HAP-1 (cell line): ENCODE measurements around the gene MRGPRD.

Experiments
- DNase-seq, 2 experiments: peaks; one replicate each; pipeline ENCODE4 v3.0.0-alpha.2; 2016 to 2020; ENCODE audit warnings: low spot score in 2 of 2
- H3K27me3 ChIP-seq: fragments of 250-450 bp; sonication (Bioruptor Pico); 2 replicates; pipeline ENCODE4 v1.5.1; 2020; ENCODE audit warnings: low read depth, mild to moderate bottlenecking, moderate library complexity
- H3K36me3 ChIP-seq: fragments of 250-450 bp; sonication (Bioruptor Pico); replicated peaks from 2 replicates; pipeline ENCODE4 v1.5.1; 2020; ENCODE audit warnings: mild to moderate bottlenecking
- H3K4me1 ChIP-seq: fragments of 250-450 bp; sonication (Bioruptor Pico); 2 replicates; pipeline ENCODE4 v1.5.1; 2020; ENCODE audit warnings: mild to moderate bottlenecking
- H3K4me3 ChIP-seq: fragments of 250-450 bp; sonication (Bioruptor Pico); 2 replicates; pipeline ENCODE4 v1.5.1; 2020; ENCODE audit warnings: mild to moderate bottlenecking, moderate library complexity
- H3K9me3 ChIP-seq: fragments of 250-450 bp; sonication (Bioruptor Pico); 2 replicates; pipeline ENCODE4 v1.5.1; 2020; ENCODE audit warnings: mild to moderate bottlenecking, moderate library complexity
- in situ Hi-C: fragments of 300-500 bp; cut with MboI; formaldehyde crosslinking; loops from 3 replicates; pipeline ENCODE4 v1.14.3; 2020; ENCODE audit warnings: low sequenced_read_pairs, inconsistent platforms, mixed read lengths

MRGPRD gene

DNA sequence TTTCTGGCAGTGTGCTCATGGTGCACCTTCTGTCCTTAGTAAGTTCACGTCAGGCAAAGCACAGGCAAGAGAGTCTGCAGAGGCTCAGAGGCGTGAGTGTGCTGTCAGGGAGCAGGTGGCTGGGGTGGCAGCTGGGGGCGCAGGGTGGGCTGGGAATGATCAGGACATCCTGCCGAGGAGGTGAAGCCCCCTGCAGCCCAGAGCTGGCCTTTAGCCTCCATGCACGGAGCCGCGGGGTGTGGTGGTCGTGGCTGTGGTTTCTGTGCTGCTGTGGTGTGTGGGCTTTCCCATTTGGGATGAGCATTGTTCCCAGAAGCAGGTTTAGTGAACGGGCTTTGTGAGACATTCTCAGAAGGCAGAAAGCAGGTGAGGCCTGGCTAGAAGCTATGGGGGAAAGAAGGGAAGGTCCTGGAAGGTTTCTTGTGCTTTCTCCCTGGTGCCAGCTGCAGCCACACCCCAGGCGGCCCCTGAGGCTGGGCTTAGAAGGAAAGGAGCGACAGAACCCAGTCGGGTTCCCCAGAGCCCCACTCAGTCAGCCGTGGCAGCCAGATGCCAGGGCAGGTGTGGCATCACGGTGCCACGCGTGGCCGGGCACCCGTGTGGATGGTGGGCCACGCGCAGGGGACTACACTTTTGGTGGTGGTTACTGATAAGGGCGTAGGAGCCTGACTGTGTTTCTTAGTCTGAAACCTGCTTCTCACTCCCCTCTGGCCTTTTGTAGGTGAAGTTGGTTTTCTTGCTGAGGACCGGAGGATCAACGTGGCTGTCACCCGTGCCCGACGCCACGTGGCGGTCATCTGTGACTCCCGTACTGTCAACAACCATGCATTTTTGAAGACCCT is 45.0 kb downstream of the MRGPRD start:
- in situ Hi-C loops, result loop anchor here (10.0 kb wide), 1 partner anchor 59 kb away; no protein-coding TSS in a partner anchor
- no peak for DNase-seq
- Histone ChIP-seq H3K4me1 (no peaks in the 10 kb centered on the region), H3K36me3 (peaks cover 38% of the 10 kb centered on the region), H3K9me3 (no peaks in the 10 kb centered on the region), H3K27me3 (no peaks in the 10 kb centered on the region), H3K4me3 (no peak overlapping the region)

DNA sequence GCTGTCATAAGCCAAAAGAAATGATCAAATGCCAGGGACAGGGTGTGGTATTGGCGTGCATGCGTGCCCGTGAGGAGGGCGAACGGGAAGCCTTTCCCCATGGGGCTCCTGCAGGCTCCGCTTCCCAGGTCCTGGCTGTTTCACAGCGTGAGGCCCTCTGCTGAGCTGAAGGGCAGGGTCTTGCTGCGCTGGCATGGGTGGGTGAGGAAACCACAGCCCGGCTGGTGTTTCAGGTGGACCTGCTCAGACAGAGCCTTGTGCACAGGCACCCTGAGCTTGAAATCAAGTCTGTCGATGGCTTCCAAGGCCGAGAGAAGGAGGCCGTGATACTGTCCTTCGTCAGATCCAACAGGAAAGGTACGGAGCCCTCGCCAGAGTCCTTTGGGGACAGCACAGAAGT is 45.7 kb downstream of the MRGPRD start:
- no peak for DNase-seq
- Histone ChIP-seq H3K36me3 (peaks cover 43% of the 10 kb centered on the region), H3K4me1 (no peaks in the 10 kb centered on the region), H3K4me3 (no peak overlapping the region), H3K27me3 (no peaks in the 10 kb centered on the region), H3K9me3 (no peaks in the 10 kb centered on the region)
- in situ Hi-C loops, result loop anchor here (10.0 kb wide), 1 partner anchor 60 kb away; no protein-coding TSS in a partner anchor

DNA sequence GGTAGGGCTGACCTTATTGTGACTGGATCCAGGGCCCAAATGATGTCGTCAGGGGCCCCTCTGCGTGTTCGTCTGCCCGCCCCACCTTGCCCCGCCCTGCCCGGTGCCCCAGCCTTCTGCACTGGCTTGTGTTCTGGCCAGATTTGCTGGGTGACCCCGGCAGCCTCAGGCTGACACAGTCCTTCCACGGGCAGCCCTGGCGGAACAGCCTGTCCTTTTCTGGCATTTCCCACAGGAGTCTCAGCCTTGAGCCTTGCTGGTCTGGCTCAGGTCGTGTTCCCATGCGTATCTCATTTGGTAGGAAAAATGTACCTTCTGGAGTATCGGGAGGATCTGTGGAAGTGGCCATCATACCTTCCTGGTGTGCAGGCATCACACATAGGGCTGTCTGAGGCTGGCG is 46.1 kb downstream of the MRGPRD start:
- Histone ChIP-seq H3K4me3 (no peak overlapping the region), H3K9me3 (no peaks in the 10 kb centered on the region), H3K36me3 (peaks cover 45% of the 10 kb centered on the region), H3K27me3 (no peaks in the 10 kb centered on the region), H3K4me1 (no peaks in the 10 kb centered on the region)
- no peak for DNase-seq
- in situ Hi-C loops, result loop anchor here (10.0 kb wide), 1 partner anchor 60 kb away; no protein-coding TSS in a partner anchor

DNA sequence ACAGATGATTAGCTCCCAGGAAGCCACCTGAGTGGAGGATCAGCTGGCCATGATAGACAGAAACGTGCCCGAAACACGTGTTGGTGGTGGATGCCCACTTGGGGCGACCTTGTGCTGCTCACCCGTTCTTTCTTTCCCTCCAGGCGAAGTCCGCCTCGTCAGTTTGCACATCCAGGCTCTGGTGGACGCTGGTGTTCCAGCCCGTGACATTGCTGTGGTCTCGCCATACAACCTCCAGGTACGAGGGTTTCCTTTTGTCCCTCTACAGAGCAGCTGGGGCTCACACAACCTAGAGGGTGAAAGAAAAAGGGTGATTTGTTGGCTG is 46.5 kb downstream of the MRGPRD start:
- in situ Hi-C loops, result loop anchor here (10.0 kb wide), 1 partner anchor 61 kb away; no protein-coding TSS in a partner anchor
- Histone ChIP-seq H3K4me1 (no peaks in the 10 kb centered on the region), H3K9me3 (no peaks in the 10 kb centered on the region), H3K27me3 (no peaks in the 10 kb centered on the region), H3K4me3 (no peak overlapping the region), H3K36me3 (peaks cover 49% of the 10 kb centered on the region)
- no peak for DNase-seq

DNA sequence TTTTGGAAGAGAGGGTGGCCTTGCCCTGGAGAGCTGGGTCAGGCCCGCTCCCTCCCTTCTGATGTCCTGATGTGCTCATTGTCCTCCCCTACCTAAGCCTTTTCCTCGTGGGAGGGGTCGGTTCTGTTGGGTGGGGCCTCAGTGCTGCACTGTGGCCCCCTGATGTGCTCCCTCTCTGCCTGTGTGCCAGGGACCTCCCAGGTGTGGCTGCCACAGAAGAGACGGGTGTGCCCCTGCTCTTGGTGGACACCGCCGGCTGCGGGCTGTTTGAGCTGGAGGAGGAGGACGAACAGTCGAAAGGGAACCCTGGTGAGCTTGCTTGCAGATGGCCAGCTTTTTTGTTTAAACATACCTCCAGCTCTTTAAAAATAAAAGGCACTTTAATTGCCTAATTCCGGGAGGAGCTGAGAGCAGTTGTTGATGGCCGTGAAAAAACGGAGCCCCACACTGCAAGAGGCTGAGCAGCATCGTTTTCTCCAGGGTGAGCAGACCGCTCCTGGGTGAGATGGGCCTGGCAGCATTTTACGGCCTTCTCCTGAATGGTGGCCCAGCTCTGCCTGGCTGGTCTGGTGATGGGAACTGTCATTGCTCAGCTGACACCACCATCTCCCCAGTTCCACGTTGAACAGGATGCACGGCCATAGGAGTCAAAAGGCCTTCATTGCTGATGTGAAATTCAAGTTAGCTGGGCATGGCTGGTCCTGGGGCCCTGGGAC is 47.0 kb downstream of the MRGPRD start:
- Histone ChIP-seq H3K4me1 (no peaks in the 10 kb centered on the region), H3K4me3 (no peak overlapping the region), H3K27me3 (no peaks in the 10 kb centered on the region), H3K9me3 (no peaks in the 10 kb centered on the region), H3K36me3 (peaks cover 54% of the 10 kb centered on the region)
- in situ Hi-C loops, result loop anchor here (10.0 kb wide), 1 partner anchor 61 kb away; no protein-coding TSS in a partner anchor
- DNase-seq, result no peak

DNA sequence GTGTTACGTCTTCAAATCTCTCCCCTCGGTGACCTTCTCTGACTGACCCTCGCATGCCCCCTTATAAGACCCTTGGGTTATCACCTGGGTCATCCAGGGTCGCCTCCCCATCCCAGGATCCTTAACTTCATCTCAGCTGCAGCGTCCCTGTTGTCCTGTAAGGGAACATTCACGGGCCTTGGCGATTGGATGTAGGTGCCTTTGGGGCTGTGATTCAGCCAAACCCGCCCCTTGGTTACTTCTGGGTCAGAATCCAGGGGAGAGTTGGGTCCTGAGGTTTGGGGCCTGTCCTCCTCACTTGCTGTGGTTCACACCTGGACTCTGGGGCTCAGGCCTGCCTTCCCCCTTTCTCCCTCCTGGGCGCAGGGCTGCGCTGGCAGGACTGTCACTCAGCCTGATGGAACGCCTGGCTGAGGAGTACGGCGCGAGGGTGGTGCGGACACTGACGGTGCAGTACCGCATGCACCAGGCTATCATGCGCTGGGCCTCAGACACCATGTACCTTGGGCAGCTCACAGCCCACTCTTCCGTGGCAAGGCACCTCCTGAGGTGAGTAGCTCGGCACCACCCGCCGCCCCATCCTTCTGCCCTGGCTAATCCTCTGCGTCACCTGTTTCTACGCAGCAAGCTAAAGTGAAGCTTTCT is 47.7 kb downstream of the MRGPRD start:
- Histone ChIP-seq H3K36me3 (peaks cover 57% of the 10 kb centered on the region), H3K27me3 (no peaks in the 10 kb centered on the region), H3K4me3 (no peak overlapping the region), H3K4me1 (no peaks in the 10 kb centered on the region), H3K9me3 (no peaks in the 10 kb centered on the region)
- DNase-seq, result no peak
- in situ Hi-C loops, result loop anchor here (10.0 kb wide), 1 partner anchor 62 kb away; no protein-coding TSS in a partner anchor

DNA sequence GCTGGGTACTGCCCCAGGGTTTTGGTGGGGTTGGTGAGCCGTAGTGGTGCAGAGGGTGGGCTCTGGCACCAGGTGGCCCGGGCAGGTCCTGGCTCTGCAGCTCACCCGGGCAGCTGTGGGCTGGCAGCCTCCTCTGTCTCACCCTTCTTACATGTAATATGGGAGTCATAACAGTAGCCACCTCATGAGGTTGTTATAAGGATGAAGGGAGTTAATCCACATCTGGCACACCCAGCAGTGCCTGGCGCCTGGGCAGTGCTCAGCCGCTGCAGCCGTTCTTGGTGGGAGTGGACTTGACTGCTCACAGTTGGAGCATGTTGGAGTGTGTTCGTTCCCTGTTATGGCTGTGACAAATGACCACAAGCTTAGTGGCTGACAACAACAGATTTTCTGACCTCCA is 48.4 kb downstream of the MRGPRD start:
- no peaks in the 10 kb centered on the region for H3K9me3 ChIP-seq
- no peaks in the 10 kb centered on the region for H3K27me3 ChIP-seq
- no peaks in the 10 kb centered on the region for H3K4me1 ChIP-seq
- H3K36me3 ChIP-seq, result peaks cover 57% of the 10 kb centered on the region
- no peak for DNase-seq
- H3K4me3 ChIP-seq, result no peak overlapping the region
- in situ Hi-C loops, result loop anchor here (10.0 kb wide), 1 partner anchor 62 kb away; no protein-coding TSS in a partner anchor

DNA sequence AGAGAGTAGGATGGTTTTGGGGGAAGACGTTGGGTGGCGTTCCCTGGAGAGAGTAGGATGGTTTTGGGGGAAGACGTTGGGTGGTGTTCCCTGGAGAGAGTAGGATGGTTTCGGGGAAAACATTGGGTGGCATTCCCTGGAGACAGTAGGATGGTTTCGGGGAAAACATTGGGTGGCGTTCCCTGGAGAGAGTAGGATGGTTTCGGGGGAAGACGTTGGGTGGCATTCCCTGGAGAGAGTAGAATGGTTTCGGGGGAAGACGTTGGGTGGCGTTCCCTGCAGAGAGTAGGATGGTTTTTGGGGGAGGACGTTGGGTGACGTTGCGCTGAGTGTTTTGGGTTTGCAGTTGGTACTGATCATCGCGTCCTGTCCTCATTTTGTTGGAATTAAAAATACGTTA is 48.9 kb downstream of the MRGPRD start:
- no peak for DNase-seq
- no peak overlapping the region for H3K4me3 ChIP-seq
- H3K27me3 ChIP-seq, result no peaks in the 10 kb centered on the region
- H3K36me3 ChIP-seq, result peaks cover 57% of the 10 kb centered on the region
- in situ Hi-C loops, result loop anchor here (10.0 kb wide), 1 partner anchor 63 kb away; no protein-coding TSS in a partner anchor
- H3K4me1 ChIP-seq, result no peaks in the 10 kb centered on the region
- H3K9me3 ChIP-seq, result no peaks in the 10 kb centered on the region

DNA sequence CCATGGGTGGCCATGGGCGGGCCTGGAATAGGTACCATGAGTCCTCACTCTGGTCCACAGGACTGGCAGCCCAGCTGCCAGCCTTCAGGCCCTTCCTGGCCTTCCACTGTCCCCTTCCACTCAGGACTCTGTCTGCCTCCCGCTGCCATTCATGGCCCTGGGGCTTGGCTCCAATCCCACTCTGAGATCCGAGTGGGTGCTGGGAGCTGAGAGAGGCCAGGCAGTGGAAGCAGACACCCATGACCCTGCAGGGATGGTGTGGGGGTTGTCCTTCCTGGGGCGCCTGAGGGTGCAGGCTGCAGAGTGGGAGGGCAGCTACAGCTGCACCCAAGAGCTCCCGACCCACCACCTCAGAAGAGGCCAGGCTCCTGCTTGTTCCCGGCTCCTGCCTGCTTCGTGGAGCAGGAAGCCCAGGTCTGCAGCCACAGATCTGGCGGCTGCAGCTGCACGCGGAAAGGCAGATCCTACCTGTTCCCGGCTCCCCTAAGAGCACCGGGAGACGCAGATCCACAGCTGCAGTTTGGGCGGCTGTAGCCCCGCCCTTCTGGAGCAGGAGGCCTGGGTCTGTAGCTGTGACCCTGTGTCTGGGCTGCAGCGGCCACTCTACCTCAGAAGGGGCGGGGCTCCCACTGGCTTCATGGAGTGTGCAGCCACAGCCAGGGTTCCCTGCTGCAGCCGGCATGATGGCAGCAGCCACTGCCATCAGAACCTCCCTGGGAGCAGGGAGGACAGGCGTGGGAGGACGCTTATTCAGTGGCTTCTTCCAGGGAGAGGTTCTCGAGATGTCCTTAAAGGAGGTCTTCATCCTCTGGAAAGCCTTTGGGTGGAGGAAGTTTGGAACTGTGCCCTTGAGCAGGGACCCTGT is 49.6 kb downstream of the MRGPRD start:
- Histone ChIP-seq H3K4me3 (no peak overlapping the region), H3K9me3 (no peaks in the 10 kb centered on the region), H3K36me3 (peaks cover 56% of the 10 kb centered on the region), H3K27me3 (no peaks in the 10 kb centered on the region), H3K4me1 (no peaks in the 10 kb centered on the region)
- no peak for DNase-seq
- in situ Hi-C loops, result loop anchor here (10.0 kb wide), 1 partner anchor 64 kb away; no protein-coding TSS in a partner anchor
